Coronary artery (tissue), 2 donors: ENCODE data around the gene TTBK2.

Source experiments
- DNase-seq: peaks from one replicate; pipeline ENCODE4 v3.0.0-alpha.2; 2017; ENCODE audit warnings: low spot score
- H3K27ac ChIP-seq, 2 donors: fragments of 200-600 bp; sonication (generic); one replicate each; pipeline ENCODE4 v1.5.1; 2016 to 2019
- H3K4me3 ChIP-seq: fragments of 200-600 bp; sonication (generic); 2 replicates; pipeline ENCODE4 v1.5.1; 2016; ENCODE audit warnings: mild to moderate bottlenecking, moderate library complexity
- TF ChIP-seq, protein P1 (sequence below): fragments of 200-600 bp; sonication (generic); IDR thresholded peaks from one replicate; pipeline ENCODE4 v1.5.1; 2019; ENCODE audit warnings: antibody characterized with exemption

TTBK2 gene

GRCh38 chr15:42937143-42937542 is 16.6 kb upstream of the TTBK2 start:
- DNase-seq, result no peak
- Histone ChIP-seq H3K27ac (no peak overlapping the region), H3K4me3 (no peak overlapping the region)
- TF ChIP-seq, protein P1, sequence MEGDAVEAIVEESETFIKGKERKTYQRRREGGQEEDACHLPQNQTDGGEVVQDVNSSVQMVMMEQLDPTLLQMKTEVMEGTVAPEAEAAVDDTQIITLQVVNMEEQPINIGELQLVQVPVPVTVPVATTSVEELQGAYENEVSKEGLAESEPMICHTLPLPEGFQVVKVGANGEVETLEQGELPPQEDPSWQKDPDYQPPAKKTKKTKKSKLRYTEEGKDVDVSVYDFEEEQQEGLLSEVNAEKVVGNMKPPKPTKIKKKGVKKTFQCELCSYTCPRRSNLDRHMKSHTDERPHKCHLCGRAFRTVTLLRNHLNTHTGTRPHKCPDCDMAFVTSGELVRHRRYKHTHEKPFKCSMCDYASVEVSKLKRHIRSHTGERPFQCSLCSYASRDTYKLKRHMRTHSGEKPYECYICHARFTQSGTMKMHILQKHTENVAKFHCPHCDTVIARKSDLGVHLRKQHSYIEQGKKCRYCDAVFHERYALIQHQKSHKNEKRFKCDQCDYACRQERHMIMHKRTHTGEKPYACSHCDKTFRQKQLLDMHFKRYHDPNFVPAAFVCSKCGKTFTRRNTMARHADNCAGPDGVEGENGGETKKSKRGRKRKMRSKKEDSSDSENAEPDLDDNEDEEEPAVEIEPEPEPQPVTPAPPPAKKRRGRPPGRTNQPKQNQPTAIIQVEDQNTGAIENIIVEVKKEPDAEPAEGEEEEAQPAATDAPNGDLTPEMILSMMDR, result no peak

GRCh38 chr15:42933886-42934667 is 13.5 kb upstream of the TTBK2 start:
- TF ChIP-seq, protein P1, result no peak
- H3K27ac ChIP-seq, result no peak overlapping the region
- no peak for DNase-seq
- H3K4me3 ChIP-seq, result no peak overlapping the region

DNA sequence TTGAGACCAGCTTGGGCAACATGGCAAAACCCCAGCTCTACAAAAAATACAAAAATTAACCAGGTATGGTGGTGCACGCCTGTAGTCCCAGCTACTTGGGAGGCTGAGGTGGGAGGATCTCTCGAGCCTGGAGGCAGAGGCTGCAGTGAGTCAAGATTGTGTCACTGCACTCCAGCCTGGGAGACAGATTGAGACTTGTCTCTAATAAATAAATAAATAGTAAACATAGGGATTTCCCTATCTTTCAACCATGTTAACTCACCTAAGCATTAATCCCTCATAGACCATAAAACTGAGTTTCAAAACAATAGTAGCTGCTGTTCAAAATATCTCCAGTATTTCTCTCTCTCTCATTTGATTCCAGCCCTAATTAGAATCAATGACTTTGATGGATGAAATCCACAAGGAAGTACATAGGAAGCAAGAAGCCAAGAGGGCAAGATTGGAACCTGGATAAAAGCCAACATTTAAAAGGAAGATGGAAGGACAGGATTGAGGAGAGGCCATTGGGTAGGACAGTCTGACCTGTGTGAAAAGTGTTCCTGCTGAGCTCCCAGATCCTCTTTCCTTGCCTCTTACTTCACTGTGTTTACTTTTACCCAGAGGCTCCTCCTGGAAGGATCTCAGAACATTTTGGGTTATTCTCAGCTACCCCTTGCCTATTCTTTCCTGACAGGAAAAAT is 12.4 kb upstream of the TTBK2 start:
- Histone ChIP-seq H3K4me3 (no peak overlapping the region), H3K27ac (no peak overlapping the region)
- DNase-seq, result no peak
- TF ChIP-seq, protein P1, result no peak

DNA sequence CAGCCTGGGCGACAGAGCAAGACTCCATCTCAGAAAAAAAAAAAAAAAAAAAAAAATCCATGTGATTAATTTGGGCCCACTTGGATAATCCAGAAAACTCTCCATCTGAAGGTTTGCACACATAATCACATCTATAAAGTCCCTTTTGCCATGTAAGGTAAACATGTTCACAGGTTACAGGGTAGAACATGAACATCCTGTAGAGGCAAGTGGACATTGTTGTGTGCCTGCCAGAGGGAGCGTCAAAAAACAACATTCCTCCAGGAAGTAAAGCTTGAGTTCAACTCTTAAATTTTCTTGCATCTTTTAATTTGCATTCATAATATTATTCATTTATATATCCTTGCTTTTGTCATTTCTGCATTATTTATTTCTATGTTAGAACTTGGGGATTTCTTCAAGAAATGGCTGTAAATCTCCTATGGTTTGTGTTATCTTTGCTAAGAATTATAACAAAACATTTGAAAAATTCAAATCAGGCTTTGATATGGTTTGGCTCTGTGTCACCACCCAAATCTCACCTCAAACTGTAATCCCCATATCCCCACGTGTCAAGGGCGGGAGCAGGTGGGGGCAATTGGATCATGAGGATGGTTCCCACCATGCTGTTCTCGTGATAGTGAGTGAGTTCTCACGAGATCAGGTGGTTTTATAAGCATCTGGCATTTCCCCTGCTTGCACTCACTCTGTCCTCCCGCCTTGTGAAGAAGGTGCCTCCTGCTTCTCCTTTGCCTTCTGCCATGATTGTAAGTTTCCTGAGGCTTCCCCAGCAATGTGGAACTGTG is 11.3 kb upstream of the TTBK2 start:
- DNase-seq, result no peak
- TF ChIP-seq, protein P1, result no peak
- Histone ChIP-seq H3K27ac (no peak overlapping the region), H3K4me3 (no peak overlapping the region)

DNA sequence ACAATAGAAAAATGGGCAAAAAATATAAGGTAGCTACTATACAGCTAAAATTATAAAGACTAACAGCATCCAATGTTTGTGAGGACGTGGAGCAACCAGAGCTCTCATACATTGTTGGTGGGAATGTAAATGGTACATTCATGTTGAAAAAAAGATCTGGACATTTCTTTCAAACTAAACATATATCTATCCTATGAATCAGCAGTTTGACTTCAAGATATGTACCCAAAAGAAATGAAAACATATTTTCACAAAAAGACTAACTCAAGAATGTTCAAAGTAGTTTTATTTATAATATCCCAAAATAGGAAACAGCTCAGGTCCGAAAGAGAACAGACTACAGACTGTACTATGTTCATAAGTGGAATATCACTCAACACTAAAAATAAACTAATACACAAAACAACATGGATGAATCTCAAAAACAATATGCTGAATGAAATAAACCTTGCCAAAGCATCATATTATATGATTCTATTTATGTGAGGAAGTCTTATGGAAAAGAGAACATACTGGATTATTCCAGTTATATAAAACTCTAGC is 8.8 kb upstream of the TTBK2 start:
- H3K27ac ChIP-seq, result peak overlapping the region; percentile 3 to 55
- DNase-seq, result no peak
- no peak overlapping the region for H3K4me3 ChIP-seq
- TF ChIP-seq, protein P1, result no peak

- peak; percentile 79 for DNase-seq
- peak overlapping the region; percentile 83 for H3K4me3 ChIP-seq
- peak overlapping the region; percentile 58 to 89 for H3K27ac ChIP-seq
- TF ChIP-seq, protein P1, result no peak
Observed at GRCh38 chr15:42921342-42921731, 759 bp upstream of the TTBK2 start.
